ENCODE results near the gene PLA1A. TPM values are rescaled to one million over a fixed set of nuclear protein-coding genes. Genes with fewer than 3 reads are reported as not detected.
A peak's percentile ranks its signal among the peaks of the same experiment; 100 is the strongest.

Gene PLA1A
- total and polyA plus RNA-seq, 12 donors, result 0.55 to 19.3 (median 1.9) TPM

GRCh38 chr3:119665954-119666559, 68.4 kb downstream of the PLA1A start:
- WGBS, 2 donors, result 63 to 73% methylated on average over 6 of the region's 6 CpGs
- intact Hi-C loops (cut with DNase I), result no loop called here

DNA sequence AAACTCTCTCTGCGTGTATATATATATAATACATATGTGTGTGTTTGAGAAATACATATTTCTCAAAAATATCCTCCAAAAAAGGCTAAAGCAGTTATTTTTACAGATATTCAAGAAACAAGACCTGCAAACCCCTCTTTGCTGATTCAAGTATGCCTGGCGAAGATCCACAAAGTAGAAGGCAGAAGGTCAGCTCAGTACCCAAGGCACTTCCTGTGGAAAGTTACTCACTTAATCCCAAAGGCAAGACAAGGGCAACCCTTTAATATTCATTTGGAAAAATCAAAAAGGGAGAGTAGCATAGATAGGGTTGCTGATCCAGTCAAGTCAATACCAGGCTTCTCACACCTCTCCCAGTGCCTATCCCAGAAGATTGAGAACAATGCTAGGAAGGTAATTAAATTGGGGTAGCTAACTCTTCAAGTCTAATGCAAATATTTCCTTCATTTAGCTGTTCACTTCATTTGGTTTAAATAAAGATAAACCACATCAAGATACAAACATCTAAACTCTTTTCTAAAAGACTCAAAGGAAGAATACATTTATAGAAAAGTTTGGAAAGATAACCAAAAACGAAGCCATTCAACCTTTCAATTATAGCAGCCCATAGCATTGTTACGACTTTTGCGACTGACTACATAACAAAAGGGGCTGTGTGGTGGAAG, 72.4 kb downstream of the PLA1A start:
- Histone ChIP-seq H3K9me3 (no peaks in the 10 kb centered on the region), H3K36me3 (peaks cover 0 to 85% (median 17%) of the 10 kb centered on the region in 9 donors), H3K27ac (peak overlapping the region in 9 of 10 donors; percentile 33 to 98 (median 58)), H3K4me1 (peaks cover 3 to 57% (median 35%) of the 10 kb centered on the region in 9 donors), H3K4me3 (no peak overlapping the region), H3K27me3 (no peaks in the 10 kb centered on the region)
- ATAC-seq (peak in 1 of 8 donors; percentile 8), DNase-seq (no peak)
- intact Hi-C loops (cut with DNase I), result loop anchor here in 7 of 10 donors (5.0 to 10.0 kb wide), 7 partner anchors 33 to 395 kb away; partner anchors contain the start of genes PLA1A (in 2 of the 7) and TIMMDC1 (in 1 of the 7)
- TF ChIP-seq, protein P1, sequence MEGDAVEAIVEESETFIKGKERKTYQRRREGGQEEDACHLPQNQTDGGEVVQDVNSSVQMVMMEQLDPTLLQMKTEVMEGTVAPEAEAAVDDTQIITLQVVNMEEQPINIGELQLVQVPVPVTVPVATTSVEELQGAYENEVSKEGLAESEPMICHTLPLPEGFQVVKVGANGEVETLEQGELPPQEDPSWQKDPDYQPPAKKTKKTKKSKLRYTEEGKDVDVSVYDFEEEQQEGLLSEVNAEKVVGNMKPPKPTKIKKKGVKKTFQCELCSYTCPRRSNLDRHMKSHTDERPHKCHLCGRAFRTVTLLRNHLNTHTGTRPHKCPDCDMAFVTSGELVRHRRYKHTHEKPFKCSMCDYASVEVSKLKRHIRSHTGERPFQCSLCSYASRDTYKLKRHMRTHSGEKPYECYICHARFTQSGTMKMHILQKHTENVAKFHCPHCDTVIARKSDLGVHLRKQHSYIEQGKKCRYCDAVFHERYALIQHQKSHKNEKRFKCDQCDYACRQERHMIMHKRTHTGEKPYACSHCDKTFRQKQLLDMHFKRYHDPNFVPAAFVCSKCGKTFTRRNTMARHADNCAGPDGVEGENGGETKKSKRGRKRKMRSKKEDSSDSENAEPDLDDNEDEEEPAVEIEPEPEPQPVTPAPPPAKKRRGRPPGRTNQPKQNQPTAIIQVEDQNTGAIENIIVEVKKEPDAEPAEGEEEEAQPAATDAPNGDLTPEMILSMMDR (IDR thresholded peaks at IDR 0.05), result no peak
- WGBS, 2 donors, result 87 to 88% methylated on average over 5 of the region's 5 CpGs

More at GRCh38 chr3:119665954-119666559, 68.4 kb downstream of the PLA1A start:
- Histone ChIP-seq H3K36me3 (peaks cover 0 to 45% (median 4%) of the 10 kb centered on the region in 9 donors), H3K27me3 (no peaks in the 10 kb centered on the region), H3K4me3 (peak overlapping the region in 8 of 10 donors; percentile 19 to 49 (median 36)), H3K4me1 (peaks cover 2 to 60% (median 41%) of the 10 kb centered on the region in 9 donors), H3K9me3 (no peaks in the 10 kb centered on the region), H3K27ac (peak overlapping the region; percentile 72 to 98 (median 92))
- DNase-seq, result no peak
- peak in 7 of 8 donors; percentile 27 to 72 (median 55) for ATAC-seq
- TF ChIP-seq, protein P1 (IDR thresholded peaks at IDR 0.05), result no peak

DNA sequence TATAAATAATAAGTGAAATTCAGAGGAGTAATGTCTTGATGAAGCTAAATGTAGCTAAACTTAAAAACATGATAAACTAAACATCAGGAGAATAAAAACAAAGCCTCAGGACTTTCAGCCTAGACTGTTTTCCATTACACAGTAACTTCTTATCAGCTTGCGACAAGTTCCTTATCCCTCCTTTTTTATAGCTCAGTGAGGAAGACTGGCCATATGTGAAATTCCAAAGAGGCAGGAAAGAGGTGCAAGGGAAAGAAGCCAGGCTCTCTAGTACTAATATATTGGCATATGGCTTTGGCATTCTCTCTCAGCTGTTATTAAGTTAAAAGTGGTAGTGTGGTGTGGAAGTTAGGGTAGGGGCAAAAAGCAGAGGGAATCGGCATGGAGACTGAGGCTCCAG, 75.1 kb downstream of the PLA1A start:
- peaks cover 3 to 62% (median 43%) of the 10 kb centered on the region in 9 donors for H3K4me1 ChIP-seq
- peak in 5 of 8 donors; percentile 2 to 37 (median 13) for ATAC-seq

GRCh38 chr3:119673875-119674274, 76.2 kb downstream of the PLA1A start:
- peak overlapping the region in 7 of 10 donors; percentile 54 to 98 (median 75) for H3K27ac ChIP-seq
- no peaks in the 10 kb centered on the region for H3K27me3 ChIP-seq
- peak in 1 of 8 donors; percentile 19 for ATAC-seq
- no peak overlapping the region for H3K4me3 ChIP-seq
- WGBS, 2 donors, result 77 to 87% methylated on average over 17 to 18 of the region's 18 CpGs
- H3K4me1 ChIP-seq, result peaks cover 3 to 62% (median 45%) of the 10 kb centered on the region in 9 donors
- no peak for DNase-seq
- H3K36me3 ChIP-seq, result peaks cover 0 to 65% (median 17%) of the 10 kb centered on the region in 9 donors
- TF ChIP-seq, protein P1 (IDR thresholded peaks at IDR 0.05), result no peak
- no peaks in the 10 kb centered on the region for H3K9me3 ChIP-seq
- intact Hi-C loops (cut with DNase I), result loop anchor here in 7 of 10 donors (2.0 to 10.0 kb wide), 8 partner anchors 37 to 399 kb away; partner anchors contain the start of genes PLA1A (in 2 of the 7) and TIMMDC1 (in 1 of the 7)

More for the DNA sequence above, 75.1 kb downstream of the PLA1A start:
- TF ChIP-seq, protein P1 (IDR thresholded peaks at IDR 0.05), result no peak
- WGBS, 2 donors, result 36 to 51% methylated on average over 2 of the region's 2 CpGs
- intact Hi-C loops (cut with DNase I), result loop anchor here in 7 of 10 donors (5.0 to 10.0 kb wide), 7 partner anchors 35 to 398 kb away; partner anchors contain the start of genes PLA1A (in 2 of the 7) and TIMMDC1 (in 1 of the 7)
- DNase-seq, result no peak
- Histone ChIP-seq H3K27ac (peak overlapping the region in 9 of 10 donors; percentile 25 to 98 (median 75)), H3K4me3 (peak overlapping the region in 1 of 10 donors; percentile 6), H3K36me3 (peaks cover 0 to 76% (median 17%) of the 10 kb centered on the region in 9 donors), H3K9me3 (no peaks in the 10 kb centered on the region), H3K27me3 (no peaks in the 10 kb centered on the region)

Data from heart right ventricle (tissue), 16 donors.